Esophagus squamous epithelium (tissue), 4 donors: ENCODE measurements around the gene COG2.

Experiments used
- CTCF ChIP-seq, 6 experiments: fragments of 450-650 bp in 4 of 6; fragments of 200-600 bp in 2 of 6; sonication (generic) in 2 of 6; IDR thresholded peaks; one replicate each; pipeline ENCODE4 v1.5.1; 2016 to 2019; ENCODE audit warnings: antibody characterized with exemption in 6 of 6, mild to moderate bottlenecking in 4 of 6, moderate library complexity in 4 of 6
- POLR2A ChIP-seq, 4 donors: fragments of 450-650 bp; IDR thresholded peaks; one replicate each; pipeline ENCODE4 v1.6.1; 2017; ENCODE audit warnings: antibody characterized with exemption in 4 of 4, mild to moderate bottlenecking in 4 of 4, moderate library complexity in 3 of 4

GRCh38 chr1:230681599-230681998 is 39.3 kb downstream of the COG2 start:
- no peak for TF ChIP-seq CTCF (IDR thresholded peaks at IDR 0.05)
- no peak for TF ChIP-seq POLR2A (IDR thresholded peaks at IDR 0.05)
